H9 (cell line): ENCODE measurements around the gene LCNL1. TPM values are rescaled to one million over a fixed set of nuclear protein-coding genes. Genes with fewer than 3 reads are reported as not detected.

Source experiments
- DNase-seq: peaks from one replicate; pipeline ENCODE4 v3.0.0-alpha.2; 2017
- H2AFZ ChIP-seq: one replicate; pipeline ENCODE4 v1.6.1; 2013; ENCODE audit warnings: mild to moderate bottlenecking, low read length, control low read depth, moderate library complexity
- H2AK5ac ChIP-seq: 2 replicates; pipeline ENCODE4 v1.6.1; 2013; ENCODE audit warnings: low read length, control low read depth, mixed read lengths; ENCODE audit not compliant: insufficient read length
- H2BK120ac ChIP-seq: one replicate; pipeline ENCODE4 v1.6.1; 2013; ENCODE audit warnings: low read depth, mild to moderate bottlenecking, low read length, control low read depth, inconsistent platforms; ENCODE audit not compliant: poor library complexity, severe bottlenecking
- H2BK12ac ChIP-seq: 2 replicates; pipeline ENCODE4 v1.6.1; 2013; ENCODE audit warnings: low read length, control low read depth, mixed read lengths, low read depth; ENCODE audit not compliant: insufficient read length
- H2BK15ac ChIP-seq: 2 replicates; pipeline ENCODE4 v1.6.1; 2013; ENCODE audit warnings: low read depth, low read length, control low read depth
- H2BK20ac ChIP-seq: one replicate; pipeline ENCODE4 v1.6.1; 2013; ENCODE audit warnings: low read depth, mild to moderate bottlenecking, low read length, control low read depth, inconsistent platforms; ENCODE audit not compliant: poor library complexity, severe bottlenecking
- H2BK5ac ChIP-seq: 2 replicates; pipeline ENCODE4 v1.6.1; 2013; ENCODE audit warnings: low read length, control low read depth, mixed read lengths; ENCODE audit not compliant: insufficient read length
- H3K14ac ChIP-seq: 2 replicates; pipeline ENCODE4 v1.6.1; 2013; ENCODE audit warnings: low read length, control low read depth; ENCODE audit not compliant: insufficient read depth
- H3K18ac ChIP-seq: 2 replicates; pipeline ENCODE4 v1.6.1; 2013; ENCODE audit warnings: low read depth, mild to moderate bottlenecking, mixed read lengths, low read length, control low read depth; ENCODE audit not compliant: insufficient read length
- H3K23ac ChIP-seq: 2 replicates; pipeline ENCODE4 v1.6.1; 2013; ENCODE audit warnings: low read length, control low read depth, mixed read lengths, low read depth; ENCODE audit not compliant: insufficient read length
- H3K23me2 ChIP-seq: 2 replicates; pipeline ENCODE4 v1.6.1; 2013; ENCODE audit warnings: low read depth, mild to moderate bottlenecking, mixed read lengths, low read length, control low read depth; ENCODE audit not compliant: insufficient read length, poor library complexity, severe bottlenecking
- H3K27ac ChIP-seq: 2 replicates; pipeline ENCODE4 v1.5.1; 2013; ENCODE audit warnings: low read length, control low read depth, mixed read lengths, low read depth; ENCODE audit not compliant: insufficient read length
- H3K27me3 ChIP-seq: 2 replicates; pipeline ENCODE4 v1.6.1; 2013; ENCODE audit warnings: low read length, control low read depth, inconsistent platforms; ENCODE audit not compliant: insufficient read depth
- H3K4ac ChIP-seq: 2 replicates; pipeline ENCODE4 v1.6.1; 2013; ENCODE audit warnings: low read depth, mild to moderate bottlenecking, control low read depth, inconsistent platforms, low read length, moderate library complexity
- H3K4me1 ChIP-seq: 2 replicates; pipeline ENCODE4 v1.6.1; 2013; ENCODE audit warnings: low read length, control low read depth, inconsistent platforms; ENCODE audit not compliant: insufficient read depth
- H3K4me2 ChIP-seq: 2 replicates; pipeline ENCODE4 v1.6.1; 2013; ENCODE audit warnings: low read length, control low read depth, mixed read lengths; ENCODE audit not compliant: insufficient read length, insufficient read depth
- H3K56ac ChIP-seq: 2 replicates; pipeline ENCODE4 v1.6.1; 2013; ENCODE audit warnings: low read depth, mild to moderate bottlenecking, mixed read lengths, low read length, control low read depth; ENCODE audit not compliant: insufficient read length
- H3K79me1 ChIP-seq: 2 replicates; pipeline ENCODE4 v1.6.1; 2013; ENCODE audit warnings: low read depth, mild to moderate bottlenecking, moderate library complexity, low read length, control low read depth, inconsistent platforms; ENCODE audit not compliant: insufficient read depth, poor library complexity, severe bottlenecking
- H3K79me2 ChIP-seq: 2 replicates; pipeline ENCODE4 v1.6.1; 2013; ENCODE audit warnings: low read length, control low read depth, inconsistent platforms; ENCODE audit not compliant: insufficient read depth
- H3K9ac ChIP-seq: 2 replicates; pipeline ENCODE4 v1.6.1; 2013; ENCODE audit warnings: low read length, control low read depth, mixed read lengths; ENCODE audit not compliant: insufficient read length; ENCODE audit errors: extremely low read depth
- H3K9me3 ChIP-seq: one replicate; pipeline ENCODE4 v1.6.1; 2013; ENCODE audit warnings: low read depth, low read length, inconsistent platforms; ENCODE audit not compliant: control insufficient read depth
- H3T11ph ChIP-seq: one replicate; pipeline ENCODE4 v1.6.1; 2013; ENCODE audit warnings: mild to moderate bottlenecking, low read length, control low read depth, inconsistent platforms
- H4K20me1 ChIP-seq: one replicate; pipeline ENCODE4 v1.6.1; 2013; ENCODE audit not compliant: control insufficient read depth, insufficient read length, insufficient read depth
- H4K5ac ChIP-seq: 2 replicates; pipeline ENCODE4 v1.6.1; 2013; ENCODE audit warnings: low read depth, mild to moderate bottlenecking, mixed read lengths, low read length, control low read depth; ENCODE audit not compliant: insufficient read length
- H4K8ac ChIP-seq: replicated peaks from 2 replicates; pipeline ENCODE4 v1.6.1; 2013; ENCODE audit warnings: low read length, control low read depth, mixed read lengths, low read depth; ENCODE audit not compliant: insufficient read length
- H4K91ac ChIP-seq: 2 replicates; pipeline ENCODE4 v1.6.1; 2013; ENCODE audit warnings: low read depth, mild to moderate bottlenecking, moderate library complexity, mixed read lengths, low read length, control low read depth; ENCODE audit not compliant: insufficient read length
- H3K27ac Mint-ChIP-seq, 3 experiments: 2 replicates in 2 of 3; 3 replicates in 1 of 3; pipeline ENCODE4 v1.8.0; 2020 to 2021; ENCODE audit warnings: mixed read lengths in 3 of 3, mild to moderate bottlenecking in 1 of 3, moderate library complexity in 1 of 3
- H3K27me3 Mint-ChIP-seq: 2 replicates; pipeline ENCODE4 v1.8.0; 2021; ENCODE audit warnings: low read depth, mild to moderate bottlenecking, moderate library complexity, mixed read lengths
- H3K36me3 Mint-ChIP-seq, 3 experiments: 2 replicates in 2 of 3; 3 replicates in 1 of 3; pipeline ENCODE4 v1.8.0; 2020 to 2021; ENCODE audit warnings: low read depth in 3 of 3, mixed read lengths in 3 of 3; ENCODE audit not compliant: insufficient read depth in 1 of 3
- H3K4me1 Mint-ChIP-seq, 2 experiments: 2 replicates each; pipeline ENCODE4 v1.8.0; 2020; ENCODE audit warnings: mixed read lengths in 2 of 2
- H3K4me3 Mint-ChIP-seq, 2 experiments: 2 replicates in 1 of 2; 3 replicates in 1 of 2; pipeline ENCODE4 v1.8.0; 2020 to 2021; ENCODE audit warnings: mild to moderate bottlenecking in 2 of 2, mixed read lengths in 2 of 2, moderate library complexity in 1 of 2
- H3K9me3 Mint-ChIP-seq, 2 experiments: 2 replicates in 1 of 2; 3 replicates in 1 of 2; pipeline ENCODE4 v1.8.0; 2020; ENCODE audit warnings: mild to moderate bottlenecking in 2 of 2, mixed read lengths in 2 of 2, moderate library complexity in 1 of 2
- WGBS: extraction: QIAGEN DNeasy Blood & Tissue Kit; methylation state at CpG from one replicate; pipeline ENCODE4 v1.1.7; 2013; ENCODE audit warnings: missing lambda C conversion rate, low lambda C conversion rate, mixed read lengths; ENCODE audit not compliant: insufficient read length; ENCODE audit errors: extremely low coverage; 5-methylcytosine and 5-hydroxymethylcytosine counted together
- total RNA-seq: library from RNA; stranded (reverse); gene quantifications from 2 replicates; pipeline ENCODE4 v1.2.1, GENCODE V29; 2021
- TF ChIP-seq, protein P1 (sequence below): fragments of 200-600 bp; sonication (generic); conservative IDR thresholded peaks from 3 replicates; pipeline ENCODE4 v1.8.0; 2021; ENCODE audit warnings: antibody characterized with exemption, mild to moderate bottlenecking

The LCNL1 gene
- total RNA-seq, 1 experiment from 2014 or later = 0.20 TPM

DNA sequence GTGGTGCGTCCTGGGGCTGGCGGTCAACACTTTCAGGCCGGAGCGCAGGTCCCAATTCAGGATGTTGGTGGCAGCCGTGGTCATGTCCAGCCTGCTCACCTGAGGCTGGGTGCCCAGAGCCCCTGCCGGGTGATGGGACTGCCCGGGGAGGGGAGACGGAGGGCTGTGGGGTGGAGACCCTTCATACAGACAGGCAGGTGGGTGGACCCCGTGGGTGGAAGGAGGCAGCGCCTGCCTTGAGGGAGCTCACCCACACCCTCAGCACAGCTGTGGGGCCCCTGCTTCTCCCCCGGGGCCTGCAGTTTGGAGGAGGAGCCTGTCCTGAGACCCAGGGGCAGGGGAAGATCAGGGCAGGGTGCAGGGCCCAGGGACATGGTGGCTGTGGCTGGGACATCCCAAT, 12.4 kb upstream of the LCNL1 start:
- Histone ChIP-seq H4K91ac (no peak overlapping the region), H3K4me2 (no peak overlapping the region), H3K79me2 (no peaks in the 10 kb centered on the region), H3K56ac (no peak overlapping the region), H3K18ac (no peak overlapping the region), H3T11ph (no peak overlapping the region), H2BK20ac (no peak overlapping the region), H3K14ac (no peak overlapping the region), H4K20me1 (no peaks in the 10 kb centered on the region), H4K5ac (no peak overlapping the region), H3K9ac (no peak overlapping the region), H3K27me3 (no peaks in the 10 kb centered on the region), H3K27ac (no peak overlapping the region), H2BK5ac (no peak overlapping the region), H3K9me3 (no peaks in the 10 kb centered on the region), H2BK120ac (no peak overlapping the region), H2BK15ac (no peak overlapping the region), H2AK5ac (no peak overlapping the region), H3K79me1 (no peaks in the 10 kb centered on the region), H2AFZ (no peak overlapping the region), H4K8ac (no peak overlapping the region), H3K4me1 (peaks cover 2% of the 10 kb centered on the region; the same call in 1 of the 2 replicates), H3K23ac (no peak overlapping the region), H3K4ac (no peak overlapping the region), H3K23me2 (no peaks in the 10 kb centered on the region), H2BK12ac (no peak overlapping the region)
- WGBS = no CpG with 5 or more reads among the region's 11 CpGs
- H3K27ac Mint-ChIP-seq = no peak overlapping the region
- peaks cover 7 to 10% of the 10 kb centered on the region in 2 experiments for H3K4me1 Mint-ChIP-seq
- TF ChIP-seq, protein P1, sequence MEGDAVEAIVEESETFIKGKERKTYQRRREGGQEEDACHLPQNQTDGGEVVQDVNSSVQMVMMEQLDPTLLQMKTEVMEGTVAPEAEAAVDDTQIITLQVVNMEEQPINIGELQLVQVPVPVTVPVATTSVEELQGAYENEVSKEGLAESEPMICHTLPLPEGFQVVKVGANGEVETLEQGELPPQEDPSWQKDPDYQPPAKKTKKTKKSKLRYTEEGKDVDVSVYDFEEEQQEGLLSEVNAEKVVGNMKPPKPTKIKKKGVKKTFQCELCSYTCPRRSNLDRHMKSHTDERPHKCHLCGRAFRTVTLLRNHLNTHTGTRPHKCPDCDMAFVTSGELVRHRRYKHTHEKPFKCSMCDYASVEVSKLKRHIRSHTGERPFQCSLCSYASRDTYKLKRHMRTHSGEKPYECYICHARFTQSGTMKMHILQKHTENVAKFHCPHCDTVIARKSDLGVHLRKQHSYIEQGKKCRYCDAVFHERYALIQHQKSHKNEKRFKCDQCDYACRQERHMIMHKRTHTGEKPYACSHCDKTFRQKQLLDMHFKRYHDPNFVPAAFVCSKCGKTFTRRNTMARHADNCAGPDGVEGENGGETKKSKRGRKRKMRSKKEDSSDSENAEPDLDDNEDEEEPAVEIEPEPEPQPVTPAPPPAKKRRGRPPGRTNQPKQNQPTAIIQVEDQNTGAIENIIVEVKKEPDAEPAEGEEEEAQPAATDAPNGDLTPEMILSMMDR = no peak
- H3K9me3 Mint-ChIP-seq = no peaks in the 10 kb centered on the region
- no peak for DNase-seq
- H3K4me3 Mint-ChIP-seq = no peak overlapping the region
- H3K27me3 Mint-ChIP-seq = peaks cover 12% of the 10 kb centered on the region
- H3K36me3 Mint-ChIP-seq = no peaks in the 10 kb centered on the region
